ENCODE measurements around the gene MAPKAP1. TPM values are rescaled to one million over a fixed set of nuclear protein-coding genes. Genes with fewer than 3 reads are reported as not detected.

MAPKAP1 gene
- total and polyA plus RNA-seq, 9 of the 15 experiments (the other 6 are each of a cell fraction or from before 2014, with no cell fraction given) = 2.6 to 82.1 (median 61.1) TPM

DNA sequence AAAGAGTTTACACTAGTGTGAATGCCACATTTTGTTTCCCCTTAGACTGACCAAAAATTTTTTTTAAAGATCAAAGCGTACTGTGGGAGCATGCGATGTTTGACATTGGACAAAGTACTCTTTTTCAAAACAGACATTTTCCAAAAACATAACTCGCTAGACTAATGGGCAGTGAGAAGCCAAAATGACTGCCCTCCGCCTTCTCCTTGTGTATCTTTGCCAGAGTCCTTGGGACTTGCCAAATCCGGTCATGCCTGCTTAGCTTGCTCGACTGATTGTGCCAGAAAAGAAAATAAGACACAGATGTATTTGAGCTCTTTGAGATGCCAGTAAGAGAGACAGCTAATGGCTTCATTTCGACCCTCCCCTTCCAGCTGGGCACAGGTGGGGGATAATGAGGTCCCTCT lies 157.5 kb downstream of the MAPKAP1 start:
- ChIA-PET CTCF (ENCODE audit: low intra/inter-chr PET ratio) (no interaction called here), POLR2A (interaction anchor here (0.7 kb wide), 1 partner anchor 15 kb away, joined by 3 read pairs; no protein-coding TSS in a partner anchor)
- no peak for FAIRE-seq
- H3K36me3 ChIP-seq (ENCODE audit: control insufficient read depth, insufficient read depth, low read length) = no peaks in the 10 kb centered on the region
- H3K9me1 ChIP-seq (ENCODE audit: control insufficient read depth, insufficient read depth, low read length) = no peaks in the 10 kb centered on the region
- H3K9me3 ChIP-seq (replicated peaks; ENCODE audit: control insufficient read depth, insufficient read depth, low read depth, low read length) = no peaks in the 10 kb centered on the region
- in situ Hi-C loops (cut with MboI) (no loop called here), intact Hi-C loops (cut with micrococcal nuclease) (no loop called here)
- H4K20me1 ChIP-seq (replicated peaks; ENCODE audit: control insufficient read depth, insufficient read depth, low read length) = no peaks in the 10 kb centered on the region
- no peak for DNase-seq (ENCODE audit: extremely low read depth in 1 of 4, low spot score in 3 of 4)
- TF ChIP-seq MTA1 (IDR thresholded peaks at IDR 0.05; ENCODE audit: borderline replicate concordance) = no peak
- TF ChIP-seq, protein P1, sequence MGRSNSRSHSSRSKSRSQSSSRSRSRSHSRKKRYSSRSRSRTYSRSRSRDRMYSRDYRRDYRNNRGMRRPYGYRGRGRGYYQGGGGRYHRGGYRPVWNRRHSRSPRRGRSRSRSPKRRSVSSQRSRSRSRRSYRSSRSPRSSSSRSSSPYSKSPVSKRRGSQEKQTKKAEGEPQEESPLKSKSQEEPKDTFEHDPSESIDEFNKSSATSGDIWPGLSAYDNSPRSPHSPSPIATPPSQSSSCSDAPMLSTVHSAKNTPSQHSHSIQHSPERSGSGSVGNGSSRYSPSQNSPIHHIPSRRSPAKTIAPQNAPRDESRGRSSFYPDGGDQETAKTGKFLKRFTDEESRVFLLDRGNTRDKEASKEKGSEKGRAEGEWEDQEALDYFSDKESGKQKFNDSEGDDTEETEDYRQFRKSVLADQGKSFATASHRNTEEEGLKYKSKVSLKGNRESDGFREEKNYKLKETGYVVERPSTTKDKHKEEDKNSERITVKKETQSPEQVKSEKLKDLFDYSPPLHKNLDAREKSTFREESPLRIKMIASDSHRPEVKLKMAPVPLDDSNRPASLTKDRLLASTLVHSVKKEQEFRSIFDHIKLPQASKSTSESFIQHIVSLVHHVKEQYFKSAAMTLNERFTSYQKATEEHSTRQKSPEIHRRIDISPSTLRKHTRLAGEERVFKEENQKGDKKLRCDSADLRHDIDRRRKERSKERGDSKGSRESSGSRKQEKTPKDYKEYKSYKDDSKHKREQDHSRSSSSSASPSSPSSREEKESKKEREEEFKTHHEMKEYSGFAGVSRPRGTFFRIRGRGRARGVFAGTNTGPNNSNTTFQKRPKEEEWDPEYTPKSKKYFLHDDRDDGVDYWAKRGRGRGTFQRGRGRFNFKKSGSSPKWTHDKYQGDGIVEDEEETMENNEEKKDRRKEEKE (IDR thresholded peaks at IDR 0.05; ENCODE audit: borderline replicate concordance in 1 of 2, control insufficient read depth in 1 of 2, low read depth in 2 of 2, low read length in 1 of 2) = no peak
- TF ChIP-seq SMC3 (conservative IDR thresholded peaks at IDR 0.05; ENCODE audit: insufficient read depth, low read depth, low read length) = no peak
- no peak for TF ChIP-seq EHMT2 (IDR thresholded peaks at IDR 0.05)
- TF ChIP-seq, protein P2, sequence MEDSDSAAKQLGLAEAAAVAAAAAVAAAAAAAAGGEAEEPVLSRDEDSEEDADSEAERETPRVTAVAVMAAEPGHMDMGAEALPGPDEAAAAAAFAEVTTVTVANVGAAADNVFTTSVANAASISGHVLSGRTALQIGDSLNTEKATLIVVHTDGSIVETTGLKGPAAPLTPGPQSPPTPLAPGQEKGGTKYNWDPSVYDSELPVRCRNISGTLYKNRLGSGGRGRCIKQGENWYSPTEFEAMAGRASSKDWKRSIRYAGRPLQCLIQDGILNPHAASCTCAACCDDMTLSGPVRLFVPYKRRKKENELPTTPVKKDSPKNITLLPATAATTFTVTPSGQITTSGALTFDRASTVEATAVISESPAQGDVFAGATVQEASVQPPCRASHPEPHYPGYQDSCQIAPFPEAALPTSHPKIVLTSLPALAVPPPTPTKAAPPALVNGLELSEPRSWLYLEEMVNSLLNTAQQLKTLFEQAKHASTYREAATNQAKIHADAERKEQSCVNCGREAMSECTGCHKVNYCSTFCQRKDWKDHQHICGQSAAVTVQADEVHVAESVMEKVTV (CRISPR knock-in tag; IDR thresholded peaks at IDR 0.05) = no peak
- TF ChIP-seq NFE2L1 (tag; IDR thresholded peaks at IDR 0.05; ENCODE audit: borderline replicate concordance, low read depth) = no peak
- no peak for TF ChIP-seq RUNX1 (IDR thresholded peaks at IDR 0.05; ENCODE audit: low read depth)
- TF ChIP-seq NFRKB (IDR thresholded peaks at IDR 0.05; ENCODE audit: low read depth) = no peak
- TF ChIP-seq ILF3 (IDR thresholded peaks at IDR 0.05; ENCODE audit: borderline replicate concordance) = no peak
- no peak for TF ChIP-seq SMARCA4 (IDR thresholded peaks at IDR 0.05)
- TF ChIP-seq CHD2 (IDR thresholded peaks at IDR 0.05; ENCODE audit: low read depth, low read length) = no peak
- no peak for TF ChIP-seq KLF6 (CRISPR knock-in tag; IDR thresholded peaks at IDR 0.05; ENCODE audit: borderline replicate concordance)
- no peak for TF ChIP-seq LCOR (CRISPR knock-in tag; IDR thresholded peaks at IDR 0.05)
- no peak for TF ChIP-seq ZNF253 (CRISPR knock-in tag; conservative IDR thresholded peaks at IDR 0.05)
- TF ChIP-seq, protein P3, sequence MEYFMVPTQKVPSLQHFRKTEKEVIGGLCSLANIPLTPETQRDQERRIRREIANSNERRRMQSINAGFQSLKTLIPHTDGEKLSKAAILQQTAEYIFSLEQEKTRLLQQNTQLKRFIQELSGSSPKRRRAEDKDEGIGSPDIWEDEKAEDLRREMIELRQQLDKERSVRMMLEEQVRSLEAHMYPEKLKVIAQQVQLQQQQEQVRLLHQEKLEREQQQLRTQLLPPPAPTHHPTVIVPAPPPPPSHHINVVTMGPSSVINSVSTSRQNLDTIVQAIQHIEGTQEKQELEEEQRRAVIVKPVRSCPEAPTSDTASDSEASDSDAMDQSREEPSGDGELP (CRISPR knock-in tag; IDR thresholded peaks at IDR 0.05; ENCODE audit: borderline replicate concordance) = no peak
- no peak for TF ChIP-seq U2AF2 (optimal IDR thresholded peaks at IDR 0.05; ENCODE audit: low read depth, low read length)
- TF ChIP-seq ZNF316 (IDR thresholded peaks at IDR 0.05) = no peak
- TF ChIP-seq, protein P4, sequence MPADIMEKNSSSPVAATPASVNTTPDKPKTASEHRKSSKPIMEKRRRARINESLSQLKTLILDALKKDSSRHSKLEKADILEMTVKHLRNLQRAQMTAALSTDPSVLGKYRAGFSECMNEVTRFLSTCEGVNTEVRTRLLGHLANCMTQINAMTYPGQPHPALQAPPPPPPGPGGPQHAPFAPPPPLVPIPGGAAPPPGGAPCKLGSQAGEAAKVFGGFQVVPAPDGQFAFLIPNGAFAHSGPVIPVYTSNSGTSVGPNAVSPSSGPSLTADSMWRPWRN (IDR thresholded peaks at IDR 0.05; ENCODE audit: low read depth) = no peak
- no peak for TF ChIP-seq ZFP30 (CRISPR knock-in tag; IDR thresholded peaks at IDR 0.05; ENCODE audit: borderline replicate concordance)
- H3K4me1 ChIP-seq (replicated peaks in 1 of 2; ENCODE audit: control insufficient read depth in 2 of 2, insufficient read depth in 2 of 2, low read length in 2 of 2) = peaks cover 0 to 5% of the 10 kb centered on the region in 2 experiments; a peak in 2 of 5 replicates
- H3K79me2 ChIP-seq (ENCODE audit: control insufficient read depth, insufficient read depth, low read length) = no peaks in the 10 kb centered on the region
- BruUV-seq (replicated peaks) = no TSS peak
- no peak overlapping the region for H3K27ac ChIP-seq (ENCODE audit: extremely low read depth, low read depth, low read length)
- H3K4me2 ChIP-seq (ENCODE audit: insufficient read depth, low read length) = no peak overlapping the region
- H3K27me3 ChIP-seq (ENCODE audit: control insufficient read depth in 2 of 2, insufficient read depth in 2 of 2, low read length in 2 of 2) = no peaks in the 10 kb centered on the region
- H2AFZ ChIP-seq (ENCODE audit: low read depth, low read length) = no peak overlapping the region
- no peak overlapping the region for H3K9ac ChIP-seq (ENCODE audit: insufficient read depth in 1 of 2, low read depth in 2 of 2, low read length in 2 of 2)
- no peak for ATAC-seq
- WGBS (ENCODE audit: insufficient coverage, low coverage, missing lambda C conversion rate) = 84% methylated on average over 7 of the region's 7 CpGs
- no peak overlapping the region for H3K4me3 ChIP-seq

Data from K562 (cell line).